Epithelial cell of esophagus (primary cell): ENCODE data around the gene AIRE.

Source experiments
- DNase-seq: peaks from one replicate; pipeline ENCODE4 v3.0.0; 2010; ENCODE audit warnings: low read depth
- H3K4me3 ChIP-seq: 2 replicates; pipeline ENCODE4 v1.5.1; 2011; ENCODE audit warnings: mild to moderate bottlenecking, low read length, control low read depth
- TF ChIP-seq, protein P1 (sequence below): IDR thresholded peaks from 2 replicates; pipeline ENCODE4 v1.5.1; 2011; ENCODE audit warnings: low read depth, mild to moderate bottlenecking, low read length, control low read depth, inconsistent platforms; ENCODE audit not compliant: insufficient read depth; ENCODE audit errors: missing control alignments

AIRE gene

DNA sequence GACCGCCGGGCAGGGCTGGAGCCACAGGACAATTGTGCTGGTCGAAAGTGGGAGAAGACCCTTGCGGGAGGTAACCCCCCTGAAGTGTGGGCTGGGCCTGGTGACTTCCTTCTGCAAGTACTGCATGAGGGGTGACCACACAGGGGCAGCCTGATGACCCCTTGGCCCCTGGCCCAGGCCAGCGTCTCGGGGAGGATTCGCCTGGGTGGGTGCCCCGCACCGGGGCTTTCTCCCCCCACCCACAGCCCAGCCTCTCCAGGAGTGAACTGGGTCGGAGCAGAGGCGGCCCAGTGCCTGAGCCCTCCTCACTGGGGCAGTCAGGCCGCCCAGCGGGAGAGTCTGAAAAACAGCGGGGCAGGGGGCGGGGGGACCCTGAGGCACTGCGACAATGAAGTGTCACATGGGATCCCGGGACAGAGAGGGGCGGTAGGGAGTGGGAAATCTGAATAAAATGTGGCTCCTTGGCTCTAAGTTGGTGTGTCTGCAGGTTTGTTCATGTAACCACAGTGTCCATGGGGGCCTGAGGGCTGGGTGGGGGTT lies 22.4 kb upstream of the AIRE start:
- H3K4me3 ChIP-seq = no peak overlapping the region
- TF ChIP-seq, protein P1, sequence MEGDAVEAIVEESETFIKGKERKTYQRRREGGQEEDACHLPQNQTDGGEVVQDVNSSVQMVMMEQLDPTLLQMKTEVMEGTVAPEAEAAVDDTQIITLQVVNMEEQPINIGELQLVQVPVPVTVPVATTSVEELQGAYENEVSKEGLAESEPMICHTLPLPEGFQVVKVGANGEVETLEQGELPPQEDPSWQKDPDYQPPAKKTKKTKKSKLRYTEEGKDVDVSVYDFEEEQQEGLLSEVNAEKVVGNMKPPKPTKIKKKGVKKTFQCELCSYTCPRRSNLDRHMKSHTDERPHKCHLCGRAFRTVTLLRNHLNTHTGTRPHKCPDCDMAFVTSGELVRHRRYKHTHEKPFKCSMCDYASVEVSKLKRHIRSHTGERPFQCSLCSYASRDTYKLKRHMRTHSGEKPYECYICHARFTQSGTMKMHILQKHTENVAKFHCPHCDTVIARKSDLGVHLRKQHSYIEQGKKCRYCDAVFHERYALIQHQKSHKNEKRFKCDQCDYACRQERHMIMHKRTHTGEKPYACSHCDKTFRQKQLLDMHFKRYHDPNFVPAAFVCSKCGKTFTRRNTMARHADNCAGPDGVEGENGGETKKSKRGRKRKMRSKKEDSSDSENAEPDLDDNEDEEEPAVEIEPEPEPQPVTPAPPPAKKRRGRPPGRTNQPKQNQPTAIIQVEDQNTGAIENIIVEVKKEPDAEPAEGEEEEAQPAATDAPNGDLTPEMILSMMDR = no peak
- DNase-seq = no peak

DNA sequence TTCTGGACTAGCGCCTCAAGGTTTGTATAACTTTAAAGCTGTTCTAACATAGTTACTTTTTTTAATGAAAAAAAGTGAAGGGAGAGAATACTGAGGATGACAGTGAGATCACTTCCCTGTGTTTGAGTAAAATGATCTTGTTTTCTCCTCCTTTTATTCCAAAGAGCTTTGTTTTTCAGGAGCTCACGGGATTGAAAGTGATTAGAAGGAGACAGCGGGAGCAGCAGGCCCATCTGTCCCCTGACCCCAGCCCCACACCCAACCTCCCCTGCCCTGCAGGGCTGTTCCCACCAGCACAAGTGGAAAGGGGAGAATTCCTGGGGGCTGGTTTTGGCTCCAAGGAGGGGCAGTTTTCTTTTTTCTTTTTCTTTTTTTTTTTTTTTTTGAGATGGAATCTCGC lies 21.9 kb upstream of the AIRE start:
- no peak overlapping the region for H3K4me3 ChIP-seq
- TF ChIP-seq, protein P1 = no peak
- DNase-seq = no peak

DNA sequence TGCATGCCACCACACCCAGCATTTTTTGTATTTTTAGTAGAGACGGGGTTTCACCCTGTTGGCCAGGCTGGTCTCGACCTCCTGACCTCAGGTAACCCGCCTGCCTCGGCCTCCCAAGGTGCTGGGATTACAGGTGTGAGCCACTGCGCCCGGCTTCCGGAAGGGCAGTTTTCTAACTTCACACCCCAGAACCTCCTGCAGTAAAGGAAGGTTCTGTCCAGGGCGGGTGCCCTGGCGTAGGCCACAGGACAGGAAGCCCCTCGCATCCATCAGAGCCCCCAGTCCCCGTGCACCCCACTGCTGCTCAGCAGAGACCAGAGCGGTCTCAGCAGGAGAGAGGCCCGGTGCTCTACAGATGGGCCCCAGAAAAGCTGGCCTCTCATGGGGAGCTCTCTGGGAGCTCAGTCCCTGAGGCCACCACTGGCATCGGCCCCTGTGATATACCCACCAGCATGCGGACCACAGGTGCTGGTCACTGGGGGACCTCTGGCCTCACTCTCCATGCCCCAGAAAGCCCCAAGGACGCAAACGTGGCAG lies 19.9 kb upstream of the AIRE start:
- TF ChIP-seq, protein P1 = no peak
- no peak for DNase-seq

DNA sequence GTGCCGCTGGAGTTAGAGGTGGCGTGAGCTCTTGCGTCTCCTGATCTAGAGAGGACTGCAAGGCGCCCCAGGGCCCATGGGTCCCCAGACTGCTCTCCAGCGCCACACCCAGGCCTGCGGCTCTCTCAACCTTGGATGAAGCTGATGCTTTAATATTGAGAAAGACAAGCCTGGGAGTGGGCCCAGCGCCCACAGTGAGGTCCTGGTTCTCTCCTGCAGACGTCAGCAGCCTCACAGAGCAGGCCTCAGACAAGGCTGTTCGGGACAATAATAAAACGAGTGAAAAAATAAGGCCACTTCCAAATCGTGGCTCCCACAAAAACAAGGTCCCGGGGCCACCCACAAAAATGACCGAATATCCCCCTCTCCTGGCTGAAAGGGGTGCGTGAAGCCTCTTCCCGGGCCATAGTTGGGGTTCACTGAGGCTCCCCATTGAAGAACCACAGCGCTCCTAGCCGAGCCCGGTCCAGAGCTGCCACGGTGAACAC lies 18.0 kb upstream of the AIRE start:
- TF ChIP-seq, protein P1 = peak; percentile 4
- DNase-seq = no peak
- H3K4me3 ChIP-seq = no peak overlapping the region

More for the DNA sequence above, 19.9 kb upstream of the AIRE start:
- no peak overlapping the region for H3K4me3 ChIP-seq

DNA sequence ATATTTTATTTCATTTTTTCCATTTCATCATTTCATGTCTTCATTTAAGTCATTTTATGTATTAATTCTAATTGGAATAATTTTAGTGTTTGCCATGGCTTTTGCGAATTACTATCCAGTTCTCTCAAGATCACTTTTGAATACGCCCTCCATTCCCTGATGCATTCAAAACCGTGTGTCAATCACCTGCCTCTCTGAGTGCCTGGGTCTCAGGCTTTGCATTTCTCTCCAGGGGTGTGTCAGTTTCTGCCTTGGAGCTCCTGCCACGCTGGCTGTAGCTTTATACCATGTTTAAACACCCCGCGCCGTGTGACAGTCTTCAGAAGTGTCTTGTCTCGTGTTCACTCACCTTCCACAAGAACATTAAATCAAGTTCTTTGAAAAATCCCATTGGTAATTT lies 16.6 kb upstream of the AIRE start:
- no peak for DNase-seq
- TF ChIP-seq, protein P1 = no peak
- no peak overlapping the region for H3K4me3 ChIP-seq

DNA sequence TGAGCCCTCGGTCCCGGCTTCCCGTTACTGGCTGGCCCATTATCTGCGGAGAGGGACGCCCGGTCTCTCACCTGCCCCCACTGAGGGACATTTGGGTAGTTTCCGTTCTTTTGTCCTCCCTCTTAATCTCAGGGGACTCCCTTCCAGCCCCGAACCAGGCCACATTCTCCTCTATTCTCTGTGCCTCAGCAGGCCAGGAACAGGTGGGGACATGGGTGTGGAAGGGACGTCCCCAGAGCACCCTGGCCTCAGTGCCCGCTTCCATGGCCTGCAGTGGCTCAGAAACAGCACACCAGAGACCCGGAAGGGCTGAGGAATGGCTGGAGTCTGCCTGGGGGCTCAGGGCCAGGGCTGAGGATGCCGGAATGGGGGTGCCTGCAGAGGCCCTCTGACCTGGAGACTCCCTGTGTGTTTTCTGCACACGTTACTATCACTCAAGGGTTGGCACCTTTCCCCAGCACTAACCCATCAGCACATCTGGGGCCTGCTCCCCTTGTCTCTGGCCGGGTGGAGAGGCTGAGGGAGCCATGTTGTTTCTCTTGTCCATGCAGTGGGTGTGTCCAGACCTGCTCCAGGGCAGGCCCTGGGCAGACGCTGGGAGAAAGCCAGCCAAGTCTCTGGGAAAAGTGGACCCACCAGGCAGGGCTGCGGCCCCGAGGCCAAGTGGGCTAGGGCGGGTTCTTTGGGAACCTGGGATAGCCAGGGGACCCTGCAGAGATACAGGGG lies 14.0 kb upstream of the AIRE start:
- no peak overlapping the region for H3K4me3 ChIP-seq
- DNase-seq = no peak
- TF ChIP-seq, protein P1 = no peak
